Sciatic nerve (tissue), 2 donors: ENCODE data around the gene ADAM11. TPM values are rescaled to one million over a fixed set of nuclear protein-coding genes. Genes with fewer than 3 reads are reported as not detected.
A peak's percentile ranks its signal among the peaks of the same experiment; 100 is the strongest.
"Not testable (repeated sequence)": the region's sequence is repeated elsewhere in the genome, so short reads cannot be mapped to it uniquely, and the experiment has no call there.

ENCODE experiments used
- ATAC-seq: fragments of 200-7000 bp; cut with Tn5 transposase; one replicate; pipeline ENCODE4 v1.9.1; 2020; ENCODE audit warnings: mild to moderate bottlenecking, moderate library complexity
- DNase-seq: peaks from one replicate; pipeline ENCODE4 v3.0.0-alpha.2; 2020; ENCODE audit warnings: low spot score
- intact Hi-C: fragments of 100-400 bp; cut with DNase I; formaldehyde crosslinking; loops from one replicate; pipeline ENCODE4 v1.14.2; 2022
- total RNA-seq: library from RNA; stranded (reverse); fragmentation: NEBNext Ultra II Directional; extraction: Animal tissue kit (Norgen Biotek cat#: 25700); gene quantifications from one replicate; pipeline ENCODE4 v1.2.1, GENCODE V29; 2021
- donor health status: DM: no; HTN: no; CAD: no.
- donor health status: DM: no; HTN: no; CAD: no.

ADAM11 gene
- total RNA-seq, 1 donor from 2014 or later, result 0.53 TPM

DNA sequence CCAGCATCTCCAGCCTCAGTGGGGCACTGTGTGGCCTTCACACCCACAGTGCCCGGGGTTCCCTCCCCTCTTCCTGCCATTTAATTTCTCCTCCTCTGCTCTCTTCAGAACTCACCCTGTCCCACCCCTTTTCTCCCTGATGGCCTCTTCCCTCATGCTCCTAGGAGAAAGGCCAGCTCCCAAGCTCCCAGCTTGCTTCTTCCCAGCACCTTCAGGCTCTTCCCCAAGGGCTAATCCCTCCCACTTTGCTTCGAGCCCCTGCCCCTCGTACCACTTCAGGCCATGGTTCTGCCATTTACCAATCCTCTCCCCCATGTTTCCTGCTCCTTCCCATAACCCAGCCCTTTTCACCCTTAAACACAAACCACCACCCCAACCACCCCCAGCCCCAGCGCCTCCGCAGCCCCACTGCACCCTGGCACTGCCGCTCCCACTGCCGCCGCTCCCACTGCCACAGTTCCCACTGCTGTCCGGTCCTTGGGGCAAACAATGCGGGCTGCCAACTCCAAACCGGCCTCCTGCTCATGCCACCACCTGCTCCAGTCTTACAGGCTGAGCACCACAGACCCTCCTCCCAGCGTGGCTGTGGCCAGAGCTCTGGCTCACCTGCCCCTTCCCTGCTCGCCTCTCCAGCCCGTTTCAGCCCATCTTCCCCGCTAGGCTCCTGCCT lies 28.6 kb downstream of the ADAM11 start:
- intact Hi-C loops, result no loop called here
- peak; percentile 50 for DNase-seq
- no peak for ATAC-seq

- no peak for ATAC-seq
- intact Hi-C loops, result no loop called here
- peak; percentile 38 for DNase-seq
Observed at GRCh38 chr17:44788139-44788538, 29.4 kb downstream of the ADAM11 start.

- no peak for ATAC-seq
- DNase-seq, result no peak
- intact Hi-C loops, result no loop called here
Observed at GRCh38 chr17:44792276-44792675, 33.5 kb downstream of the ADAM11 start.

- intact Hi-C loops, result no loop called here
- peak; percentile 39 for ATAC-seq
- peak; percentile 17 for DNase-seq
Observed at GRCh38 chr17:44793885-44794842, 35.4 kb downstream of the ADAM11 start.

- intact Hi-C loops, result no loop called here
- DNase-seq, result peak; percentile 32
- peak; percentile 28 for ATAC-seq
Observed at GRCh38 chr17:44794851-44795413, 36.1 kb downstream of the ADAM11 start.

DNA sequence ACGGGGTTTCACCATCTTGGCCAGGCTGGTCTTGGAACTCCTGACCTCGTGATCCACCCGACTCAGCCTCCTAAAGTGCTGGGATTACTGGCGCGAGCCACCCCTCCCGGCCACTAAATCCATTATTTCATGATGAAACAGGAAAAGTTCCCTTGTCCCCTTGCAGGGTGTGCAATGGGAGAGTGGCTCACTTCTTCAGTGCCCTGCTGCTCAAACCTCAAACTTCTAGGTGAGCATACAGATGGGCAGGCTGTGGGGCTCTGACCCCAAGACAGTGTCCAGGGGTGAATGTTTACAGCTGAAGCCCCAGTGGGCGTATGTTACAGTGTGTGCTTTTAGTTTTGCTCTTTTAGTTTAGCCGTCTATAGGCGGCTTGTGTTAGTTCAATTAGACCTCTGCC lies 36.6 kb downstream of the ADAM11 start:
- intact Hi-C loops, result no loop called here
- no peak for ATAC-seq
- no peak for DNase-seq

DNA sequence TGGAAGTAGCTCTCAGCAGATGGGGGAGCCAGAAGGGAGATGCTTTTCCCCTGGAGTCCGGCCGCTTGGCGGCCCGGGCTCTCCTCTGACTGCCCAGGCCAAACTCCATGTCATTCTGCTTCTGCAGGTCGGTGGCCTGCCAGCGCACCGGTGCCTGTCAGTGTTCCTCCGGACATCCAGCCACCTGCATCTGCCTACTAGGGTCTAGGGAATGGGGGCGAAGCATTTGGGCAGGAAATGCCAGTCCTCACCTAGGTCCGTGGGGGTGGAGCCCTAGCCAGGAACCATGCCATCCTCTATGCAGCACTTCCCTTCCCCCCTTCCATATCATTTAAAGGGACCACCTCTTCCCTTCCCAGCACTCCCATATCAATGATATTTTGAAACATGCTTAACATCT lies 37.1 kb downstream of the ADAM11 start:
- intact Hi-C loops, result no loop called here
- no peak for DNase-seq
- no peak for ATAC-seq

DNA sequence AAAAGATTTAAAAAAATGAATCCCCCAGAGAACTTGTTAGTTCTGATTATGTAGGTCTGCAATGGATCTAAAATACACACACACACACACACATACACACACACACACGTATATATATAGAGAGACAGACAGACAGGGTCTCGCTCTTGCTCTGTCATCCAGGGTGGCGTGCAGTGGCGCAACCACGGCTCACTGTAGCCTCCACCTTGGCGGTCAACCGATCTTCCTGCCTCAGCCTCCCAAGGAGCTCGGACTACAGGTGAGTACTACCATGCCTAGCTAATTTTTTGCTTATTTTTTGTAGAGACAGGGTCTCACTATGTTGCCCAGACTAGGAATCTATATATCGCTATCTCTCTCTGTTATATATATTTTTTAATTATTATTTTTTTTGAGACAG lies 37.9 kb downstream of the ADAM11 start:
- DNase-seq (no peak), ATAC-seq (no peak)
- intact Hi-C loops, result no loop called here

DNA sequence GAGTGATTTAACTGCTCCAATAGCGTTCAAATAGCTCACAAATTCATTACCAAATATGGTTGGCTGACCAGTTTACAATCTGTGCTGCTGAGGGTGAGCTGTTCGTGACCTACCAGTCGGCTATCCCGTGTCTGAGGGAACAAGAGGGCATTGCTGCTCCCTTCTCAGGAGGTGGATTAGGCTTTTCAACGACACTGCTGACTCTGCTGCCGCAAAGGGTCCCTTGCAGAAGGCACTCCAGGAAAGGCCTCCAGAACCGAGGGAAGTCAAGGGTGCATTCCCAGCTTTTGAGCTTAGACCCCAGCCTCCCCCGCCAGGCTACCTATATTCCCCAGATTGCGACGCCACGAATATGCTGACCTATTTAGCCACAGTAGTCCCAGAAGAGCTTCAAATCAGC lies 39.0 kb downstream of the ADAM11 start:
- ATAC-seq (no peak), DNase-seq (no peak)
- intact Hi-C loops, result no loop called here

GRCh38 chr17:44798356-44798755 lies 39.6 kb downstream of the ADAM11 start:
- intact Hi-C loops, result no loop called here
- DNase-seq (no peak), ATAC-seq (no peak)

DNA sequence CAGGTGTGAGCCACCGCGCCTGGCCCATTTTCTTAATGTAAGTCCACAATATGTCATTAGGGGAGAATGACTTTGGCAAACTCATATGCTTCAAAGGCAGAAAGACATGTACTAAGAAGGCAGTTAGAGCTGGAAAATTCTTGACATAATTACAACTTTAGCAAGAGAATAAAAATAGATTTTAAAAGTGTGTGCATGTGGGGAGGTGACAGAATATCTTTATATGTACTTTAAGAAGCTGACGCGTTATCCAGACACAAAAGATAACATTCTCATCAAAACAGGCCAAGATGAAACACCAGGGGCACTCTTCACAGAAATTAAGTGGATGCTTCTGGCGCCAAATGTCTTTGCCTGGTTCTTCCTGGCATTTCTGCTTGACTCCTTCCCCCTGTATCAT lies 43.1 kb downstream of the ADAM11 start:
- intact Hi-C loops, result no loop called here

GRCh38 chr17:44804302-44805089 lies 45.7 kb downstream of the ADAM11 start:
- DNase-seq, result no peak
- intact Hi-C loops, result no loop called here
- peak; percentile 86 for ATAC-seq

More for the DNA sequence above, 43.1 kb downstream of the ADAM11 start:
- no peak for DNase-seq
- ATAC-seq, result no peak

DNA sequence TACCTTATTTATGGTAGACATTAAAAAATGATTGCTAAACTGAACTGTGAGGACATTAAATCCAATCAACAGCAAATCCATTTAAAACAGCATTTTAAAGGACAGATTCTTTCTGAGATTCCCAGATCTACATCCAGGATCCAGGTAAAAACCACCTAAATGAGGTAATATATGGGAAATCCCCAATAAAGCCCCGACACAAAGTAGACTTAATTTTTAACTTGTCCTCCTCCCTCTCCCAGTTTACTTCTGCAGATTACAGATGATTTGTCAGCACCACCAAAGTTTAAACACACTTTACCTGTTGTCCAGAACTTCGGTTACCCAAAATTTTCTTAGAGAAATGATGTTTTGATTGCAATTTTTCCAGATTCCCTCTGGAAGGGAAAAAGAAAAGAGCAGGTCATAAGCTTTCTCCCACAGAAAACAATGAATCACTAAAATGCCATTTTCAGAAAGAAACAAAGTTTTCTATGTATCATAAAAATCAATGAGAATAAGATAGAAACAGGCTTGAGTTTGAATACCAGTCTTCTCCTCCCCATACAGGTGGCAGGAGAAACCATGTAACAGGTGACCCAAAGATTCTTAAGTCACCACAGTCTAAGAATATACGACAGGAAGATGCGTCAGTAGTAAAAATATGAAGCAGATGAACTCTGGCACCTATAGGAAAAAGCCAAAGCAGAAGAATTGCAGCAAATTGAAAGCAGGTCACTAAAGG lies 48.5 kb downstream of the ADAM11 start:
- DNase-seq (no peak), ATAC-seq (no peak)
- intact Hi-C loops, result no loop called here

GRCh38 chr17:44807817-44808155 lies 49.0 kb downstream of the ADAM11 start:
- DNase-seq, result no peak
- no peak for ATAC-seq

DNA sequence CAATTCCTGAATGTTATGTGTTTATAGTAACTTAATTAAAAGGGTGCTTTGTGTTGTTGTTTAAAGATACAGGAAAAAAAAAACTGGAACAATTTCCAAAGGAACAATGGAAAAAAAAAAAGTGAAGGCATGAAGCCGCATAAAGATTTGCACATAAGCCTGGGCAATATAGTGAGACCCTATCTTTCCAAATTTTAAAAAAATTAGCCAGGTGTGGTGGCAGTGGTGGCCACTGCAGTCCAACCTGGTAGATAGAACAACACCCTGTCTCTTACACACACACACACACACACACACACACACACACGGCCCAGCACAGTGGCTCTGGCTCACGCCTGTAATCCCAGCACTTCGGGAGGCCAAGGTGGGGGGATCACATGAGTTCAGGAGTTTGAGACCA lies 49.4 kb downstream of the ADAM11 start:
- intact Hi-C loops, result no loop called here
- ATAC-seq (no peak), DNase-seq (no peak)

More at GRCh38 chr17:44807817-44808155, 49.0 kb downstream of the ADAM11 start:
- intact Hi-C loops, result no loop called here

DNA sequence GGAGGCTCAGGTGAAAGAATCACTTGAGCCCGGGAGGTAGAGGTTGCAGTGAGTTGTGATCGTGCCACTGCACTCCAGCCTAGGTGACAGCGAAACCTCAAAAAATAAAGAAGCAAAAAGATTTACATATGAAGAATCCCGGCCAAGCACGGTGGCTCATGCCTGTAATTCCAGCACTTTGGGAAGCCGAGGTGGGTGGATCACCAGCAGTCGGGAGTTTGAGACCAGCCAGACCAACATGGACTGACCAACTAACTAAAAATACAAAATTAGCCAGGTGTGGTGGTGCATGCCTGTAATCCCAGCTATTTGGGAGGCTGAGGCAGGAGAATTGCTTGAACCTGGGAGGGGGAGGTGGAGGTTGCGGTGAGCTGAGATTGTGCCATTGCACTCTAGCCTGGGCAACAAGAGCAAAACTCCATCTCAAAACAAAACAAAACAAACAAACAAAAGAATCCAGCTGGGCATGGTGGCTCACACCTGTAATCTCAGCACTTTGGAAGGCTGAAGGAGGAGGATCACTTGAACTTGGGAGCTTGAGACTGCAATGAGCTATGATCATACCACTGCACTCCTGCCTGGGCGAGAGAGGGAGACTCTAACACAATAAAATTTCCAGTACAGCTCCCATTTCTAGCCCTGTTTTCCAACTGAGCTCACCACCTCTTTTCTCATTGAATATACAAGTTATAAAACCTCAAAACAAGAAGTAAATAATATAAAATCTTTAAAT lies 50.0 kb downstream of the ADAM11 start:
- DNase-seq, intact Hi-C loops, ATAC-seq: not testable (repeated sequence)

- no peak for ATAC-seq
- intact Hi-C loops, result no loop called here
Observed at GRCh38 chr17:44812263-44812662, 53.5 kb downstream of the ADAM11 start.

DNA sequence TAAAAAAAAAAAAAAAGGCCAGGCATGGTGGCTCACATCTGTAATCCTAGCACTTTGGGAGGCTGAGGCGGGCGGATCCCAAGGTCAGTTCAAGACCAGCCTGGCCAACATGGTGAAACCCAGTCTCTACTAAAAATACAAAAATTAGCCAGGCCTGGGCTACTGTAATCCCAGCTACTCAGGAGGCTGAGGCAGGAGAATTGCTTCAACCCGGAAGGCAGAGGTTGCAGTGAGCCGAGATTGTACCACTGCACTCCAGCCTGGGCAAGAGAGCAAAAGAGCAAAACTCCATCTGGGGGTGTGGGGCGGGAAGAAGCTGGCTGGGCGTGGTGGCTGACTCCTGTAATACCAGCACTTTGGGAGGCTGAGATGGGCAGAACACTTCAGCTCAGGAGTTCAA lies 59.7 kb downstream of the ADAM11 start:
- DNase-seq, intact Hi-C loops, ATAC-seq: not testable (repeated sequence)

More at GRCh38 chr17:44812263-44812662, 53.5 kb downstream of the ADAM11 start:
- DNase-seq, result no peak
